Hypothalamus (tissue), 51 donors: Measurements from ENCODE around the gene NFATC2.

ENCODE experiments used
- DNase-seq, 51 donors: peaks; one replicate each; lab custom pipeline; 2025; lab: John Stamatoyannopoulos, UW

Gene NFATC2

DNA sequence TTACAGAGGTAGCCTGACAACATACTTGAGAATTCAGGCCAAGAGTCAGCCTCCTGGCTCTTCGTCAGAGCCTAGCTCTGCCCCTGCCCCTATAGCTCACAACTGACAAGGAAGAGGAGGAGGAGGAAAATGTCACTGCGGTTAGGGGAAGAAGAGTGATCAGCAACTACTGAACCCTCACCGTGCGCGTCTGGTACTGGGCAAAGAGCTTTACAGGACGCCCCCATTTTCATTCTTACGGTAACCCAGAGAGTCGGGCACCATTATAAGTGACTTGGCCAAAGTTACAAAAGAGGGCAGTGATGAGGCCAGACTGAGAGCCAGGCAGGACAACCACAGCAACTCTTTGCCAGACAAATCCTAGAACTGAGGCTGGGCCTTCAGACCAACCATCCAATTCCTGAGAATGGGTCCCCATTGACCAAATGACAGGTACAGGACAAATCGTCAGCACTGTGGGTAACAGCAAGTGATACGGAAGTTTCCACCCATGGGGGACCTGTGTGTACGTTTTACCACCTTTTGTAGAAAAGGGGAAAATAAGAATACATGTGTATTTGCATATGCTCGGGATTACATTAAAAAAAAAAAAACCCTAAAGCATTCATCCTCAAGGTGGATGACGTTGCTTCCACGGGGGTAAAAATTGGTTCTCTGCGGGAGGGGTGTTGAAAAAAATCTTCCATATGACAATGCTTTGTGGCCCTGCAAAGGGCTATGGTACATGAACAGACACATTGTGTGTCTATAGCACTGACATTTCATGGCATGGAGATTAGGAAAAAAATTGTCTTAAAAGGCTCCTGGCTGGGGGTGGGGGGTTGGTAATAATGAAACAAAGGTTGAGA is 118.0 kb downstream of the NFATC2 start:
- DNase-seq = no peak

- no peak for DNase-seq
Observed at GRCh38 chr20:51423810-51424209, 118.7 kb downstream of the NFATC2 start.

DNA sequence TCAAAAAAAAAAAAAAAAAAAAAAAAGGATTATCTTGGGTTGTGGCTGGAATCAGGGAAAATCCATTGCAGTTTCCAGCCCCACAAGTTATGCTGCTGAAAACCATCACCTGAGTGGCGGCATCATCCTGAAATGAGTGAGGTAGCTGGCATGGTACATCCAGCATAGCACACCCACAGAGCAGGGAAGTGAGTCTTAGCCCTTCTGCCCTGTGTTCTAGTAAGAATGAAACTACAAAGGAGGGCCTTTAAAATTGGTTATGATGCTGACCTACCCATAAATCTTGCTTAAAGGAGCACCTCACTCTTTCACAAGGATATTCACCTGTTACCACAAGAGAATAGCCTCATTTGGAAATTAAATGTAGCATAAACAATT is 119.2 kb downstream of the NFATC2 start:
- DNase-seq = no peak

DNA sequence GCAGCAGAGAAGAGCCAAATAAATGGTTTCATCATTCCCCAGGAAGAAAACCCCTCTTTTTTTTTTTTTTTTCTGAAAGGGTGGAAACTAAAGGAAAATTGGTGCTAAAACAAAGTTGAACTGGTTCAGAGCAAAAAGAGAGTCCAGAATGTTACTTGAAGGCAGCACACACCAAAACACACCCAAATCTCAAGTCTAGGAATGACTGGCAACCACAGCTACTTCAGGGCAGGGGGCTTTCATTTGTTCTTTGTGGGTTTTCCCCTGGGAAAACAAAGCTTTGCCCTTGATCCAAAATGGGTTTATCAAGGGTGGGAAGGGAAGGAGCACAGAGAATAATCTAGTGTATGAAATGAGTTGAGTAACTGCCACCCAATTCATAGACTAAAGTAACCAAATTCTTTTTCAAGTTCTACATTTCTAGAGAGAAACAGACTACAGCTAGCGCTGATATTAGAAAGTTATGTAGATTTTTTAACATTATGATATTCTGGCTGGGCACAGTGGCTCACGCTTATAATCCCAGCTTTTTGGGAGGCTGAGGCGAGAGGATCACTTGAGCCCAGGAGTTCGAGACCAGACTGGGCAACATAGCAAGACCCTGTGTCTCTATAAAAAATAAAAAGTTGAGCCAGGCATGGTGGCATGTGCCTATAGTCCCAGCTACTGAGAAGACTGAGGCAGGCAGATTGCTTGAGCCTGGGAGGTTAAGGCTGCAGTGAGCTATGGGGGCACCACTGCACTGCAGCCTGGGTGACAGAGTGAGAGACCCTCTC is 119.8 kb downstream of the NFATC2 start:
- no peak for DNase-seq

DNA sequence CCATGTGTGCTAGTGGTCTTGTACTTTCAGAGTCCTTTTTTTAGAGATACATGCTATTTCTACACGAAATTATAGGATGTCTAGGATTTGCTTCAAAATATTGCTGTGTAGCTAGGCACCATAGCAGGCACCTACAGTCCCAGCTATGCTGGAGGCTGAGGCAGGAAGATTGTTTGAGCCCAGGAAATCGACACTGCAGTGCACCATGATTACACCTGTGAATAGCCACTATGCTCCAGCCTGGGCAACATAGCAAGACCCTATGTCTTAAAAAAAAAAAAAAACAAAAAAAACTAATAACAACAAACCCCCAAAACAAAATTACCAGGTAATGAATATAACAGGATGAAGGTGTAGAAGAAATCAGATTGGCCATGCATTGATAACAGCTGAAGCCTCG is 121.7 kb downstream of the NFATC2 start:
- DNase-seq = no peak

DNA sequence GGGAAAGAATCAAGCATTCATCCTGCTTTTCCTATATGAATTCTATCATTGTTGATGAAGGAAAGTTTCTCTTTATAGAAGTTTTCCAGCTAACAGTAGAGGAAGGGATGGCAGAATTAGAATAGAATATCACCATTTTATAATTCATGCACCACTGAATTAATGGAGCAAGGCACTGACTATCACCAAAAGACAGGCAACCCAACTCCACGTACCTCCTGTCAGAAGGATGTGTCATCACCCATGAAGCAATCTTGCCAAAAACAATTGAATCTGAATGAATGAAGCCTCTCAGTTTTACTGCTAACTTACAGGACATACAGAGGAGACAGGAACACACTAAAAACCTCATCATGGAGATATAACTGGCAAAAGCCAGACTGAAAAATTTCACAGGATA is 122.4 kb downstream of the NFATC2 start:
- no peak for DNase-seq

- no peak for DNase-seq
Observed at GRCh38 chr20:51419646-51420045, 122.9 kb downstream of the NFATC2 start.

- DNase-seq = no peak
Observed at GRCh38 chr20:51419231-51419630, 123.3 kb downstream of the NFATC2 start.

DNA sequence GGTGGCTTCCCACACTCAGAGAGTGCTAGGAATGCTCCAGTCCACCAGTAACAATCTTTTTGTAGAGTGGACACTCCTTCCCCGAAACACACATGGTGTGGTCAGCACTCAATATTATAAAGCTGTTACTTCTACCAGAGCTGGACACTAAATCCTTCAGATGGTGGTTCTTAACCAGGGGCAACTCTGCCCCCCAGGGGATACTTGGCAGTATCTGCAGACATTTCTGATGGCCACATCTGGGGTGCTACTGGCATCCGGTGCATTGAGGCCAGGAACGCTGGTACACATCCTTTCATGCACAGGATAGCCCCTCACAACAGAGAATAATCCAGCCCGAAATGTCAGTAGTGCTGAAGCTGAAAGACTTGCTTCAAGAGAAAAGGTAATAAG is 124.4 kb downstream of the NFATC2 start:
- no peak for DNase-seq

- DNase-seq = no peak
Observed at GRCh38 chr20:51417250-51418136, 125.0 kb downstream of the NFATC2 start.

GRCh38 chr20:51416532-51417249 is 125.8 kb downstream of the NFATC2 start:
- no peak for DNase-seq

DNA sequence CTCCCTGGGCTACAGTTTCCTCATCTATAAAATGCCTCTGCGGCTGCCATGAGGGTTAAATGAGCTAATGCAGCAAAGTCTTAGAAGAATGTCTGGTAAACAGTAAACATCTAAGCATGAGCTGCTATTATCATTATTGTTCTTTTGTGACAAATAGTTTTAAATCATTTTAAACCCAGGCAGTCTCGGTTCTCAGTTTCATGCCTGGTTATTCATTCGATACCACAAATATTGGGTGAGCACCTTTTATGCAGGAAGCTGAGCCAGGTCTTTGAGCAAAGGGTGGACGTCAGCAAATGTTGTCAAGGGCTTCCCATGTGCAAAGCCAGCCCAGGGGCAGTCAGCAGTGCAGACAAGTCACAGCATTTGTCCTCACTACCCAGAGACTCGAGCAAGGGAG is 128.7 kb downstream of the NFATC2 start:
- no peak for DNase-seq

GRCh38 chr20:51412951-51413481 is 129.5 kb downstream of the NFATC2 start:
- DNase-seq = no peak

GRCh38 chr20:51412333-51412871 is 130.1 kb downstream of the NFATC2 start:
- peak in 27 of 51 donors; percentile 5 to 64 (median 16) for DNase-seq

GRCh38 chr20:51411870-51412269 is 130.6 kb downstream of the NFATC2 start:
- no peak for DNase-seq

GRCh38 chr20:51410586-51411325 is 131.8 kb downstream of the NFATC2 start:
- no peak for DNase-seq

- no peak for DNase-seq
Observed at GRCh38 chr20:51409192-51409880, 133.2 kb downstream of the NFATC2 start.

- peak in 1 of 51 donors; percentile 10 for DNase-seq
Observed at GRCh38 chr20:51404297-51405060, 138.0 kb downstream of the NFATC2 start.
